ELR (cell line): ENCODE data around the gene SP110.
A peak's percentile ranks its signal among the peaks of the same experiment; 100 is the strongest.

Experiments
- DNase-seq: peaks from one replicate; pipeline ENCODE4 v3.0.0-alpha.2; 2015; ENCODE audit warnings: low read depth

Gene SP110

DNA sequence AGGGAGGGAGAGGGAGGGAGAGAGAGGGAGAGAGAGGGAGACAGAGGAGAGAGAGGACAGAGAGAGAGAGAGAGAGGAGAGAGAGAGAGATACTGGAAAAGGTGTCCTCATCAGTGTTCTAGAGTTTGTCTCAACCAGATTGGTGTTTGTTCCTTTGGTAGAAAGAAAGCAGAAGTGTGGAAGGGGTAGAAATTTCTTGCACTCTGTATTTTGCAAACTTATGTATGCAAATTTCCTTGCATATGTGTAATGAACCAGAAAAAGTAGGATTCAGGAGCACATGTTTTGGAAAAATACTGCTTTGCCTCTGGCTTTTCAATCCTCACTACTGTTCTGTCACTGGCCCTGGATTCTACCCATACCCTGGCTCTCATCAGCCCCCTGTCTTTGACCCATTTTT is 4.7 kb upstream of the SP110 start:
- no peak for DNase-seq

DNA sequence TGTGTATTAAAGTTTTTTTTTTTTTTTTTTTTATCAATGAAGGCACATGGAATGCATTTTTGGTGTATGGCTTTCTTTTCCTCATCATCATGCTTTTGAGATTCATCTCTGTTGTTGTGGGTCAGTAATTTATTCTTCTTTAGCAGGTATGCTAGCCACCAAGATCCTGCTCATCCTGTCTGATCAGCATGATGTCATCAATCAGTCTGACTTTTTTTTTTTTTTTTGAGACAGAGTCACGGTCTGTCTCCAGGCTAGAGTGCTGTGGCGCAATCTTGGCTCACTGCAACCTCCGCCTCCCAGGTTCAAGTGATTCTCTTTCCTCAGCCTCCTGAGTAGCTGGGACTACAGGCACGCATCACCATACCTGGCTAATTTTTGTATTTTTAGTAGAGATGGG is 3.0 kb upstream of the SP110 start:
- peak; percentile 64 for DNase-seq

- no peak for DNase-seq
Measured at GRCh38 chr2:230221493-230221892, 1.7 kb upstream of the SP110 start.

DNA sequence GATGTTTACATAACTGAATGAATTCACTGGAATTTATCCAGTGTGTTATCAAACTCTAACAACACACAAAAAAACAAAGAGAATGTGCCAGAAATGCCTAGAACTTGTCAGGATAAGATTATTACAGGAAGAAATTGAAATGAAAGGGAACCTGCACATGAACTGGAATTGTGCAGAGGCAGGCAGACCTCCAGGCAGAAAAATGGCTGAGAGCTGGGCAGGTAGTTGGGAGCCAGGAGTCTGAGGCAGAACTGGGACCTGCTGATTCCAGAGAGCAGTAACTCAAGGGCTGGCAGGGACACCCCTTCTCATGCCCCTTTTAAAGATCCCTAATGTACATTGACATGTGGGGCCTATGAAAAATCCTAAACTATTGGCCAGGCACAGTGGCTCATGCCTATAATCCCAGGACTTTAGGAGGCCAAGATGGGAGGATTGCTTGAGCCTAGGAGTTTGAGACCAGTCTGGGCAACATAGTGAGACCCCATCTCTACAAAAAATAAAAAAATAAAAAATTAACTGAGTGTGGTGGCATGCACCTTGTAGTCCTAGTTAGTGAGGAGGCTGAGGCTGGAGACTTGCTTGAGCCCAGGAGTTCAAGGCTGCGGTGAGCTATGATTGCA is 674 bp upstream of the SP110 start:
- no peak for DNase-seq

- DNase-seq = no peak
Measured at GRCh38 chr2:230218421-230218820, 1.4 kb downstream of the SP110 start.

- DNase-seq = no peak
Measured at GRCh38 chr2:230217424-230217823, 2.4 kb downstream of the SP110 start.

GRCh38 chr2:230216489-230216888 is 3.3 kb downstream of the SP110 start:
- no peak for DNase-seq

GRCh38 chr2:230209422-230210051 is 10.2 kb downstream of the SP110 start:
- no peak for DNase-seq

DNA sequence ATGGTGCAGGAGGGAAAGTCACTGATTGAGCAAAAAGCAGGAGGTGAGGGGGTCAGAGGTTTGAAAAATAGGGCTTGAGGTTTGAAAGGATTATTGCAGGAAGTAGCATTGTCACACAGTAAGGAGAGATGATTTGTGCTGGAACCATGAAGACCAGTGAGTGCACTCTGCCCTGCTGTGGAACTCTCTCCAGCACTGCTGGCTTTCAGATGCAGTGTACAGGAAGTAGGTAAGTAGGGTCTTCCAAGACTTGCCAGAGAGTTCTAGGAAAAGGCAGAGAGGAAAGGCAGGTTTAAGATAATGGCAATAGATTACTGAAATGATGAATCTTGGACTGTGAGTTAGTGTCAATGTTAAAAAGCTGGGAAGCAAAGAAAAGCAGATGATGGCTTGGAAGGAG is 11.2 kb downstream of the SP110 start:
- DNase-seq = no peak

DNA sequence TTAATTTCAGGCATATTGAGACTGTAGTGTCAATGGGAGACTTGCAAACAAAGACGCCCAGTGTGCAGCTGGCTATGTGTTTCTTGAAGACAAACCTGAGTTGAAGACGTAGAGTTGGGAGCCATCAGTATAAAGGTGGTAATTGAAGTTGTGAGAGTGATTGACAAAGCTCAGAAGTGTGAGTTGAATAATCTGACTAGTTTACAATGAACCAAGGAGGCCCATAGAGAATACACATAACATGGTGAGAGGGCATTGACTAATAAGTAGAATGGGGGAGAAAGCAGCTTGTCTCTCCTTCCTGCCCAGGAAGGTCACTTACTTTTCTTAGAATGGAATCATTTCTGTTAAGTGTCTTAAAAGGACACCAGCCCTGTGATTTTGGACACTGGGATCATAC is 14.1 kb downstream of the SP110 start:
- DNase-seq = no peak

- no peak for DNase-seq
Measured at GRCh38 chr2:230205034-230205433, 14.8 kb downstream of the SP110 start.

DNA sequence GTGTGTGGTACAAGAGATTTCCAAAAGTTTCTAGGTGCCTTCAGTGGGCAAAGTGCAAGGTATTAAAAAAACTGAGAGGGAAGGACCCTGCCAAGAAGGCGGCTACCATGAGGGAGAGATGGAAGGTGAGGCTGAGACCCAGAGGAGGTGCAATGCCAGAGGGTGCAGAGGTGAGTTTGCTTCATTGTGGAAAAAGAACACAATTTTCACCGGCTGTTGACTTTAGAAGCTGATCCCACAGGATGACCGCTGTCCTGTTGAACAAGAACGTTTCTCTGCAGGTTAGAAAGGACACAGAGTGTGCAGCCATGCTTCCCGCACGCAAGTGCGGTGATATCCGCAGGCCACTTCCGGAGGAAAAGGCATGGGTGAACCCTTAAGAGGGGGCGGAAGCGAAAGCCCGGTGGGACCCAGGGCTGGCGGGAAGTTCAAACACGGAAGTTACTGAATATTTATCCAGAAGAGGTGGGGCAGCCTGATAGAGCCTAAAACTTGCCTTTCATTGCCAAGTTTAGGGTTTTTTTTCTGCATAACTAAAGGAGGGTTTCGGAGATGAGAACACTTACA is 16.6 kb downstream of the SP110 start:
- no peak for DNase-seq

GRCh38 chr2:230202430-230203109 is 17.2 kb downstream of the SP110 start:
- no peak for DNase-seq

DNA sequence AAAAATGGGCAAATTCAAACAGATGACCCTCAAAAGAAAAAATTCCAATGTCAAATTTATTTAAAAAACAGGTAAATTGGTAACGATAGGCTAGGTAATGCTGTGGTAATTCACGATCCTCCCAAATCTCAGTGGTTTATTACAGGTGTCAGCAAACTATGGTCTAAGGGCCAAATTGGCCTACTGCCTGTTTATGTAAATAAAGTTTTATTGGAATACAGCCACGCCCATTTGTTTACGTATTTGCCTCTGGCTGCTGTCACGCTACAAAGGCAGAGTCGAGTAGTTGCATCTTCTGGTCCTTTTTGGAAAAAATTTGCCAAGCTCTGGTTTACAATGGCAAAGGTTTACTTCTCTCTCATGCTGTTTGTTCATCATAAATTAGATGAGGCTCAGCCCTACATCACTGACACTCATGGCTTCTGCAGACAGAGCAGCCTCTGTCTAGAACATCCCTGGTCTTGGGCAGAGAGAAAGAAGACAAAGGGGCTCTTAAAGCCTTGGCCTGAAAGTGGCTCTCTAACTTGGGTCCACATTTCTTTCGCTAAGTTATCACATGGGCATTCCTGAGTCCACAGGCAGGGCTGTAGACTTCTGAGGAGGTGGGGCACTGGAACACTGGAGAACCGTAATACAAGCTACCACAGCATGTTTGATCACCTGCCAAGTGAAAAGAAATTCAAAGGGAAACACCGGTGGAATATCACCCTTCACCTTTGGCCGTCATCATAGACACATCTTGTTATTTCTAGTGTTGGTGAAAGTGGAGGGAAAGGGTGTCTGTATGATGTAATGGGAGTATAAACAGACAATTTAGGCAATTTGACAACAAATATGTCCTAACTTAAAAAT is 34.8 kb downstream of the SP110 start:
- DNase-seq = no peak

- DNase-seq = no peak
Measured at GRCh38 chr2:230181195-230181594, 38.6 kb downstream of the SP110 start.

DNA sequence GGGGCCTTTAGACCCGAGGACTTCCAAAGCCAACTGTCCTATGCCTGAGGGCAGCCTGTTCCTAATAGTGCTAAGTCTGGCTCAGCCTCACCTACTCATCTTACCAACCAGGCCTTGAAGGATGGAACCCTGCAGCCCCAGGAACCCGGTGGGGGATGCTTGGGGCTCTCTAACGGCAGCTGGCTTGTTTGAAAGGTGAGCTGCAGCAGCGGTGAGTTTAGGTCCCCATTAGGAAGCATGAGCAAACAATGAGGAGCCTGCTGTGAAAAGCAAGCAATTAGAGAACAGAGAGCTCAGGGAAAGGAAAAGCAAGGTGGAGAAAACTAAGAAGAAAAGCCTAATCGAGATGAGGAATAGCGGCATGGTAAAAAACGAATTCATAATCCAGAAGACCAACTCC is 39.9 kb downstream of the SP110 start:
- DNase-seq = no peak

DNA sequence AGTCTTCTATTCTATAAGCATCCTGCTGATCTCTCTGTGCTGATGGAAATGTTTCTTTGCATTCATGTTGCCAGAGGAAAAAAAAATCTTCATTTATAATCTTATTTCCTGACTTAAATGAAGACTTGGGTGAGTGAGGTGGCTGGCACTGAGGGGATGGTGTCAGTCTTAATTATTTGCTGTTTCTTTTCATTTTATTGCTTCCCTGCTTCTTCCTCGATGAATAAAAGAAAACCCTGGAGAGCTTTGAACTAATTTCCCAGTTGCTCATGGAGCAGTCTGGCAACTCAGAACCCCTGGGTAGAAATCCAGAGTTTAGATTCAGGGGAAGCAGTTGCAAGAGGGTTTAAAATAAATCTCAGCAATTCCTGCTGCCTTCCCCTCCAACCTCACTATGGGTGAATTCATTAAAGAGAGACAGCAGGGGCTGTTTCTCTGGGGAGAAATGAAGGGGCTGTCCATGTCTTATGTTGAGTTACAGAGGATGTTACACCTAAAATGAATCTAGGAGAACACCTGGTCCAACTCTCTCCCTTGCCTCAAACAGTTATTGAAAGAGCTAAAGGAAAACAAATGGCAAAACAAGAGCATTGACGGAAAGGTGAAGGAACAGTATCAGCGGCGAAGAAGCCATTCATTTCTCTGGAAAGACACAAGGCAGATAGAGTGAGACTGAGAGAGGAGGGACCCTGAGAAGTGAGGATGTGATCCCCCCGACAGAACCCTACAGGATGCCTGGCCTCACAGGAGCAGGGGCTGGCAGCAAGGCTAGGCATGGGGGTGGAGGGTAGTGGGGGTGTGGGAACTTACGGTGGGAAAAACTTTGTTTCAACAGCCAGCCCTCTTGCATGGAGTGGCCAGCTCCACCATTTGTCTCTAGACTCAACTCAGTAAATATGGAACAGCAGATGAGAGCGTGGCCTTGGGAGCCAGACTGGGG is 41.0 kb downstream of the SP110 start:
- no peak for DNase-seq

DNA sequence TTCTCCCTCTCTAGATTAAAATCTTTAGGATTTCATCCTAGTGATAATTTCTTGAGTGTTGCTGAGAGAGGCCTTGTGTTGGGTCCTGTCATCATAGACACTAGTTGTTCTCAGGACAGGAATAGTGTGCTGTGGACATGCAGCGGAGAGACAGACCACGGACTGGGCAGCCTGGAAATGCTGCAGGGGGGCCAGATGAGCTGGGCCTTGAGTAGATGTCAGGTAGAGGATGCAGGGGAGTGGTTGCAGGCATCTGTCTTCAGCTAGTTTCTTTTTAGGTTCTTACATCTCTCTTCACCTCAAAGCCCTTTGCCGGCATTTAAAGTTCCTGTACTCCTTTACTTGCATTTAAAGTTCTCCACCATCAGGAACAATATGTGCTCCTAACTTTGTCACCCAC is 42.8 kb downstream of the SP110 start:
- DNase-seq = no peak

DNA sequence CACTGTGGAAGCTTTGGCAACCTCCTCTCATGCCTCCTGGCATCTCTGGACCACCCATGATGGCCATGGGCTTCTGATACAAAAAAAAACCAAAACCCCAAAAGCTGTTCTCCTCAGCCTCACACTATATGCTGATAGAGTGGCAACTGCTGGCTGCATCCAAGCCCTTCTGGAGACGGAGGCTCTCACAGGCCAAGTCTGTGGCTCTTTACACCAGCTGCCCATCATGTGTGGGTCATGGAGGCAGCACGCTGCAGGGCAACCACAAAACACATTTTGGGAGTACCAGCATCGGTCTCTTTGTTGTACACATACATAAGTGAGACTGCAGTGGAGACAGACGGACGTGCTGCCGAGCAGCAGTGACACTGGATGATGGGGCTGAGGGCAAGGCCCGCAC is 45.3 kb downstream of the SP110 start:
- DNase-seq = no peak

DNA sequence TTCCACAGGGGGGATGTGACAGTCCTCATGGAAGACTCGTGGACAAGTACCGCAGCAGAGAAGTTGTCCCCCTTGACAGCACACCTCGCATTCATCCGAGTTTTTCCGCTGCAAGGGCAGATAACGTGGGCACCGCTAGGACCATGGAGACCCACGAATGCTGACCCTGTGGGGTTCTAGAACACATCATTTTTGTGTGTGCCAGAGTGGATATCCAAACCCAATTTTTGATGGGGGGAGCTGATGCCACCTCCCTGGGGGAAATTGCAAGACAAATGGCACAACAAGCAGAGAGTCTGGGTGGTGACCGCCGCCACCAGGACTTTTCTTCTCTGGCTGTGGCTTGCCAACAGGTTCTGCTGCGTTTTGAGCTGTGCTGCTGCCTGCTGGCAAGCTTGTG is 46.9 kb downstream of the SP110 start:
- DNase-seq = no peak

GRCh38 chr2:230172156-230172555 is 47.6 kb downstream of the SP110 start:
- DNase-seq = no peak
